OCI-LY1 (cell line): ENCODE data around the gene BAZ2A.

ENCODE experiments used
- CTCF ChIP-seq: fragments of 200-600 bp; sonication (generic), shearing (Covaris generic); IDR thresholded peaks from 2 replicates; pipeline ENCODE4 v1.5.1; 2017; ENCODE audit warnings: mild to moderate bottlenecking, antibody characterized with exemption, low read length, moderate library complexity, mixed read lengths
- EZH2 ChIP-seq: fragments of 200-600 bp; sonication (generic), shearing (Covaris generic); IDR thresholded peaks from 2 replicates; pipeline ENCODE4 v1.8.0; 2017; ENCODE audit warnings: borderline replicate concordance, mixed run types, mild to moderate bottlenecking, antibody characterized with exemption, low read length, moderate library complexity, mixed read lengths

DNA sequence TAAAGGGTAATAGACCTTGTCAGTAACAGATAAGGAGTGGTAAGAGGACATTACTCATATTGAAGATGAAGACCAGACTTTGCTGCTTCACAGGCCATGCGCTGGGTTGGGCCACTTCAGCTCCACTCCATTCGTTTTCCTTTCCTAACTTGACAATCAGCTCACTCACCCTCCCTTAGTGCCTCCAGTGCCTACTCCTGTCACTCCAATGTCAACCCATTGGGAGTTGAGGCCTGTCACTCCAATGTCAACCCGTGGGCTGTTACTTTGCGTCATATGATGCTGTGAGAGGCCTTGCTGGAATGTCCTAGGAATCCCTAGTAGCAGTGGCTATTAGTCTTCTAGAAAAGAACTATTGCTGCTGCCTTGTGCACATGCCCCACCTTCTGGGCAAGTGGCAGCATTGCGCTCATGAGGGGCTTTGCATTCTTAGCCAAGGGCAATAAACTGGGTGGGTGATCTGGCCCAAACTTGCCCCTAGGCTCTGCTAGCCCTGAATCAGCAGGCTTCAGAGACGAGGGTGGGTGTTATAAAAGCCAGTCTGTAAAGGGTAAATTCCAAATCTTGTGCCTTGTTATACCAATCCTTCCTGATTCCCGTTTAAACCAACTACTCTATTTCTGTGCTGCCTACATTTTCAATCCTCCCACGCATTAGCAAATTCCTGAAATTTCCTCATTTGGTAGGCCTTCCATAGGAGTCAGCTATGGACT is 36.1 kb downstream of the BAZ2A start:
- TF ChIP-seq CTCF: peak; percentile 85
- no peak for TF ChIP-seq EZH2
